A673 (cell line): ENCODE measurements around the gene CHST4.

Experiments used
- EZH2 ChIP-seq: fragments of 200-600 bp; sonication (generic); IDR thresholded peaks from 2 replicates; pipeline ENCODE4 v1.6.1; 2017; ENCODE audit warnings: borderline replicate concordance, low read depth, mild to moderate bottlenecking, mixed read lengths, antibody characterized with exemption, low read length; ENCODE audit not compliant: poor library complexity, severe bottlenecking
- TF ChIP-seq, protein P1 (sequence below): fragments of 300-800, 200-600 bp; sonication (generic); conservative IDR thresholded peaks from 2 replicates; pipeline ENCODE4 v1.5.1; 2017; ENCODE audit warnings: low read depth, mild to moderate bottlenecking, antibody characterized with exemption, low read length, moderate library complexity, mixed read lengths

DNA sequence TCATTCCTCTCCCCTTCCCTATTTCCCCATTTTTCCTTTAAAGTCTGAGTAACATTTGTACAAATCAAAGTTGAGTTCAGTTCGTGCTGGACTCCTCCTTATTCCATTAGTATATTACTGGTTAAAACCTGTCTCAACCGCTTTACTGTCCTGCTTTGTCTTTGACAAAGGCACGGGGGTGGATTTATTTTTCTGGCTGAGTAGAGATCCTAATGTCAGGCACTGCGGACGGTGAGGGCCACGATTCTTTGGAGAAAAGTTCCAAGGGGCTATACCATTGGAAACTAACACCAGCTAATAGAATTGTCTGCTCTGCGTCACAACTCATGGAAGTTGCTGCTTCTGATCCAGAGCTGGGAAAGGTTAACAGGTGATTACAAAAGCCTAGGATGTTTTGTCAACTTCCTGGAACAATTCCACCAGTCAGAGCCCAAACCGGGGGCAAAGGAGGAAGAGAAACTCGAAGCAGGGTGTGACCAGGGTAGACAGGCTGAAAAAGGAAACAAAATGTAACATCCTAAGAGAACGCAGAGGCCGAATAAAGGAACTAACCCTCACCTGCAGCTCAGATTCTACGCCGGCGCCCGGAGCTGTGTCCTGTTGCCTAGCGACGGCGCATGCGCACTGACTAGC, 38.2 kb downstream of the CHST4 start:
- TF ChIP-seq, protein P1, sequence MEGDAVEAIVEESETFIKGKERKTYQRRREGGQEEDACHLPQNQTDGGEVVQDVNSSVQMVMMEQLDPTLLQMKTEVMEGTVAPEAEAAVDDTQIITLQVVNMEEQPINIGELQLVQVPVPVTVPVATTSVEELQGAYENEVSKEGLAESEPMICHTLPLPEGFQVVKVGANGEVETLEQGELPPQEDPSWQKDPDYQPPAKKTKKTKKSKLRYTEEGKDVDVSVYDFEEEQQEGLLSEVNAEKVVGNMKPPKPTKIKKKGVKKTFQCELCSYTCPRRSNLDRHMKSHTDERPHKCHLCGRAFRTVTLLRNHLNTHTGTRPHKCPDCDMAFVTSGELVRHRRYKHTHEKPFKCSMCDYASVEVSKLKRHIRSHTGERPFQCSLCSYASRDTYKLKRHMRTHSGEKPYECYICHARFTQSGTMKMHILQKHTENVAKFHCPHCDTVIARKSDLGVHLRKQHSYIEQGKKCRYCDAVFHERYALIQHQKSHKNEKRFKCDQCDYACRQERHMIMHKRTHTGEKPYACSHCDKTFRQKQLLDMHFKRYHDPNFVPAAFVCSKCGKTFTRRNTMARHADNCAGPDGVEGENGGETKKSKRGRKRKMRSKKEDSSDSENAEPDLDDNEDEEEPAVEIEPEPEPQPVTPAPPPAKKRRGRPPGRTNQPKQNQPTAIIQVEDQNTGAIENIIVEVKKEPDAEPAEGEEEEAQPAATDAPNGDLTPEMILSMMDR, result no peak
- no peak for TF ChIP-seq EZH2
